Measurements from ENCODE around the gene NDFIP1. TPM values are rescaled to one million over a fixed set of nuclear protein-coding genes. Genes with fewer than 3 reads are reported as not detected.

NDFIP1 gene
- total RNA-seq, 1 experiment from 2014 or later = 49.3 TPM

DNA sequence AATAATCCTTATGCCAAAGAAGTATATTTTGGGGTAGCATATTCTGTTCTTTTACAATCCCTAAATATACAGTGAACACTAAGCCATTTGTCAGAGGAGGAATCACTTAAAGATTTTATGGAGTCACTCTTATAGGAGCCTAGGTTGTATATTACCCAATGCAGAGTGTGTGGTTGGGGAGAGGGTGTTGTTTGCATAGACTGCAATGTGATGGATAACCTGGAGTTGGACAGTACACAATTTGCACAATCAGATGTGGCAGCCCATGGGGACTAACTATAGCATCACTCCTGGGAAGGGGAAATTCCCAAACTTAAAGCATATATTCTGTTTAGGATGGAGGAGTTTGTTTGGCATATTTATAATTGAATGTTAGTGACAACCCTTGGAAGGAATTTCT, 9.6 kb upstream of the NDFIP1 start:
- POLR2A ChIA-PET (ENCODE audit: low non-redundant PET) = no interaction called here
- intact Hi-C loops (cut with micrococcal nuclease; ENCODE audit: unreplicated experiment) = no loop called here
- Histone ChIP-seq H3K36me3 (ENCODE audit: insufficient read depth, low read length, poor library complexity, severe bottlenecking) (no peaks in the 10 kb centered on the region), H3K4me1 (ENCODE audit: insufficient read depth, low read length, poor library complexity, severe bottlenecking) (no peaks in the 10 kb centered on the region), H3K4me3 (ENCODE audit: low read depth, low read length, poor library complexity, severe bottlenecking) (no peak overlapping the region), H3K9me3 (ENCODE audit: low read depth, low read length, poor library complexity, severe bottlenecking) (no peaks in the 10 kb centered on the region), H3K27me3 (replicated peaks; ENCODE audit: insufficient read depth, low read depth, low read length, poor library complexity) (no peaks in the 10 kb centered on the region), H3K27ac (ENCODE audit: low read depth, low read length, poor library complexity, severe bottlenecking) (no peak overlapping the region)
- no peak for TF ChIP-seq EZH2 (IDR thresholded peaks at IDR 0.05; ENCODE audit: borderline replicate concordance, low read depth, low read length, poor library complexity, severe bottlenecking)
- TF ChIP-seq, protein P1, sequence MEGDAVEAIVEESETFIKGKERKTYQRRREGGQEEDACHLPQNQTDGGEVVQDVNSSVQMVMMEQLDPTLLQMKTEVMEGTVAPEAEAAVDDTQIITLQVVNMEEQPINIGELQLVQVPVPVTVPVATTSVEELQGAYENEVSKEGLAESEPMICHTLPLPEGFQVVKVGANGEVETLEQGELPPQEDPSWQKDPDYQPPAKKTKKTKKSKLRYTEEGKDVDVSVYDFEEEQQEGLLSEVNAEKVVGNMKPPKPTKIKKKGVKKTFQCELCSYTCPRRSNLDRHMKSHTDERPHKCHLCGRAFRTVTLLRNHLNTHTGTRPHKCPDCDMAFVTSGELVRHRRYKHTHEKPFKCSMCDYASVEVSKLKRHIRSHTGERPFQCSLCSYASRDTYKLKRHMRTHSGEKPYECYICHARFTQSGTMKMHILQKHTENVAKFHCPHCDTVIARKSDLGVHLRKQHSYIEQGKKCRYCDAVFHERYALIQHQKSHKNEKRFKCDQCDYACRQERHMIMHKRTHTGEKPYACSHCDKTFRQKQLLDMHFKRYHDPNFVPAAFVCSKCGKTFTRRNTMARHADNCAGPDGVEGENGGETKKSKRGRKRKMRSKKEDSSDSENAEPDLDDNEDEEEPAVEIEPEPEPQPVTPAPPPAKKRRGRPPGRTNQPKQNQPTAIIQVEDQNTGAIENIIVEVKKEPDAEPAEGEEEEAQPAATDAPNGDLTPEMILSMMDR (conservative IDR thresholded peaks at IDR 0.05; ENCODE audit: low read depth, low read length) = no peak
- no peak for DNase-seq (ENCODE audit: low spot score)
- no TSS peak for BruUV-seq (replicated peaks)
- CTCF ChIA-PET = no interaction called here

DNA sequence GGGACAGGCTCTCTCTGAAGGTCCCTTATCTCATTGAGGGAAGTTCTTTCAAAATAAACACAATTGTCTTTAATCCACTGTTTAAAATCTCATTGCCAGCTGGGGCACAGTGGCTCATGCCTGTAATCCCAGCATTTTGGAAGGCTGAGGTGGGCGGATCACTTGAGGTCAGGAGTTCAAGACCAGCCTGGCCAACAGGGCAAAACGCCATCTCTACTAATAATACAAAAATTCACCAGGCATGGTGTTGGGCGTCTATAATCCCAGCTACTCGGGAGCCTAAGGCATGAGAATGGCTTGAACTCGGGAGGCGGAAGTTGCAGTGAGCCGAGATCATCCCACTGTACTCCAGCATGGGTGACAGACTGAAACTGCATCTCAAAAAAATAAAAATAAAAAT, 8.3 kb upstream of the NDFIP1 start:
- ChIA-PET POLR2A (ENCODE audit: low non-redundant PET) (interaction anchor here (0.8 kb wide), 1 partner anchor 14 kb away, joined by 3 read pairs; no protein-coding TSS in a partner anchor), CTCF (no interaction called here)
- no TSS peak for BruUV-seq (replicated peaks)

DNA sequence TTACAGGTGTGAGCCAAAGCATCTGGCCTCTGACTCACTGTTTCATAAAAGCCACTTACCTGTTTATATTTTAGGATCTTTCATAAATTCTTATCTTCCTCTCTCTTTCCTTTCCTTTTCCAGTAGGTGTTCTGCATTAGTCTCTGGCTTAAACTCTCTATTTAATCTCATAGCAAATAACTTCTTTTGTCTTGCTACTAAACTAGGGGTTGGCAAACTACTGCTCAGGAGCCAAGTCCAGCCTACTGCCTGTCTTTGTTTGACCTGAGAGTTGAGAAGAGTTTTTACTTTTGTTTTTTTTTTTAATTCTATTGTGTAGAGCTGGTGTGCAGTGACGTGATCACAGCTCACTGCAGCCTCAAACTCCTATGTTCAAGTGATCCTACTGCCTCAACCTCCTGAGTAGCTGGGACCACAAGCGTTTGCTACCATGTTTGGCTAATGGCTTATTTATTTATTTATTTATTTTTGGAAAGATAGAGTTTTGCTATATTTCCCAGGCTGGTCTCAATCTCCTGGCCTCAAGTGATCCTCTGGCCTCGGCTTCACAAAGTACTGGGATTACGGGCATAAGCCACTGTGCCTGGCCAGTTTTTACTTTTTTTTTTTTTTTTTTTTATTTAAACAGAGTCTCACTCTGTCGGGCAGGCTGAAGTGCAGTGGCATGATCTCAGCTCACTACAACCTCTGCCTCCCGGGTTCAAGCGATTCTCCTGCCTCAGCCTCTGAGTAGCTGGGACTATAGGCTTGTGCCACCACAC, 5.4 kb upstream of the NDFIP1 start:
- no peak for DNase-seq (ENCODE audit: low spot score)
- H3K4me1 ChIP-seq (ENCODE audit: insufficient read depth, low read length, poor library complexity, severe bottlenecking) = peaks cover 2% of the 10 kb centered on the region
- intact Hi-C loops (cut with micrococcal nuclease; ENCODE audit: unreplicated experiment) = no loop called here
- POLR2A ChIA-PET (ENCODE audit: low non-redundant PET) = interaction anchor here (1.0 kb wide), 1 partner anchor 84 kb away, joined by 3 read pairs; no protein-coding TSS in a partner anchor
- CTCF ChIA-PET = interaction anchor here (0.7 kb wide), 1 partner anchor 91 kb away, joined by 3 read pairs; no protein-coding TSS in a partner anchor
- H3K4me3 ChIP-seq (ENCODE audit: low read depth, low read length, poor library complexity, severe bottlenecking) = no peak overlapping the region
- no peaks in the 10 kb centered on the region for H3K9me3 ChIP-seq (ENCODE audit: low read depth, low read length, poor library complexity, severe bottlenecking)
- H3K27ac ChIP-seq (ENCODE audit: low read depth, low read length, poor library complexity, severe bottlenecking) = no peak overlapping the region
- TF ChIP-seq, protein P1 (conservative IDR thresholded peaks at IDR 0.05; ENCODE audit: low read depth, low read length) = no peak
- no peak for TF ChIP-seq EZH2 (IDR thresholded peaks at IDR 0.05; ENCODE audit: borderline replicate concordance, low read depth, low read length, poor library complexity, severe bottlenecking)
- H3K27me3 ChIP-seq (replicated peaks; ENCODE audit: insufficient read depth, low read depth, low read length, poor library complexity) = no peaks in the 10 kb centered on the region
- BruUV-seq (replicated peaks) = no TSS peak
- H3K36me3 ChIP-seq (ENCODE audit: insufficient read depth, low read length, poor library complexity, severe bottlenecking) = no peaks in the 10 kb centered on the region

More for the DNA sequence above, 8.3 kb upstream of the NDFIP1 start:
- Histone ChIP-seq H3K4me3 (ENCODE audit: low read depth, low read length, poor library complexity, severe bottlenecking) (no peak overlapping the region), H3K27me3 (replicated peaks; ENCODE audit: insufficient read depth, low read depth, low read length, poor library complexity) (no peaks in the 10 kb centered on the region), H3K4me1 (ENCODE audit: insufficient read depth, low read length, poor library complexity, severe bottlenecking) (no peaks in the 10 kb centered on the region), H3K27ac (ENCODE audit: low read depth, low read length, poor library complexity, severe bottlenecking) (no peak overlapping the region), H3K36me3 (ENCODE audit: insufficient read depth, low read length, poor library complexity, severe bottlenecking) (no peaks in the 10 kb centered on the region), H3K9me3 (ENCODE audit: low read depth, low read length, poor library complexity, severe bottlenecking) (no peaks in the 10 kb centered on the region)
- no peak for TF ChIP-seq EZH2 (IDR thresholded peaks at IDR 0.05; ENCODE audit: borderline replicate concordance, low read depth, low read length, poor library complexity, severe bottlenecking)
- TF ChIP-seq, protein P1 (conservative IDR thresholded peaks at IDR 0.05; ENCODE audit: low read depth, low read length) = no peak
- intact Hi-C loops (cut with micrococcal nuclease; ENCODE audit: unreplicated experiment) = no loop called here
- no peak for DNase-seq (ENCODE audit: low spot score)
